Small intestine (tissue), 16 donors: Measurements from ENCODE around the gene KRT7. TPM values are rescaled to one million over a fixed set of nuclear protein-coding genes. Genes with fewer than 3 reads are reported as not detected.

Experiments used
- DNase-seq, 2 donors: peaks; one replicate each; pipeline versions ENCODE4 v3.0.0 to v3.0.0-alpha.2; 2013
- FAIRE-seq: peaks from 2 replicates; lab custom pipeline; 2012; peaks lifted over from hg19 to GRCh38; lab: Jason Lieb, UNC
- H3K27ac ChIP-seq, 3 donors: one replicate each; pipeline ENCODE4 v1.5.1; 2013; ENCODE audit warnings: low read length in 2 of 3, mild to moderate bottlenecking in 2 of 3, control low read depth in 1 of 3, inconsistent platforms in 1 of 3, low read depth in 1 of 3, moderate library complexity in 1 of 3
- H3K27me3 ChIP-seq, 3 donors: one replicate each; pipeline ENCODE4 v1.6.1; 2013; ENCODE audit warnings: low read length in 3 of 3, inconsistent platforms in 1 of 3; ENCODE audit not compliant: control insufficient read depth in 3 of 3, insufficient read depth in 3 of 3
- H3K36me3 ChIP-seq, 3 donors: one replicate each; pipeline ENCODE4 v1.6.1; 2013; ENCODE audit warnings: low read length in 3 of 3, inconsistent platforms in 1 of 3, low read depth in 1 of 3, mild to moderate bottlenecking in 1 of 3, moderate library complexity in 1 of 3; ENCODE audit not compliant: control insufficient read depth in 3 of 3, insufficient read depth in 2 of 3
- H3K4me1 ChIP-seq, 3 donors: one replicate each; pipeline ENCODE4 v1.6.1; 2013; ENCODE audit warnings: low read length in 2 of 3, inconsistent platforms in 1 of 3, low read depth in 1 of 3, mild to moderate bottlenecking in 1 of 3, moderate library complexity in 1 of 3; ENCODE audit not compliant: control insufficient read depth in 3 of 3, insufficient read depth in 2 of 3
- H3K4me3 ChIP-seq, 3 donors: one replicate each; pipeline ENCODE4 v1.5.1; 2013; ENCODE audit warnings: low read length in 3 of 3, control low read depth in 1 of 3, inconsistent platforms in 1 of 3, low read depth in 1 of 3, mild to moderate bottlenecking in 1 of 3, moderate library complexity in 1 of 3
- H3K9me3 ChIP-seq, 2 donors: one replicate each; pipeline ENCODE4 v1.6.1; 2013; ENCODE audit warnings: low read depth in 1 of 2, low read length in 1 of 2; ENCODE audit not compliant: control insufficient read depth in 2 of 2, insufficient read depth in 1 of 2
- WGBS, 3 donors: extraction: QIAGEN DNeasy Blood & Tissue Kit; methylation state at CpG; one replicate each; pipeline ENCODE4 v1.1.7; 2013; 5-methylcytosine and 5-hydroxymethylcytosine counted together
- long read RNA-seq, 10 donors: transcript quantifications; one replicate each; lab custom pipeline, GENCODE V29; 2026
- polyA plus RNA-seq, 4 donors: library from polyadenylated mRNA; stranded (reverse) in 3 of 4; unstranded in 1 of 4; fragments of 200-250 nt in 3 of 4; fragments of 120-200 nt in 1 of 4; gene quantifications; one replicate each; pipeline versions ENCODE4 v1.2.1 to v1.2.3, GENCODE V29; 2013
- donor health status: healthy with polysubstance abuse.
- donor health status: control.
- donor health status: control.
- donor health status: Bipolar disorder and iron deficiency.
- donor health status: healthy.

Gene KRT7
- polyA plus RNA-seq, result 10 to 100 TPM in 1 of 4 donors, 1 to 10 TPM in 3; 2.2 to 10.1 (median 3.2) TPM
- long read RNA-seq, donor 1, partial matches to known transcripts, result 0 of 2 reads
- long read RNA-seq, donor 1, other reads (novel, unspliced or antisense), result 0 of 2 reads
- long read RNA-seq, donor 2, result 0 reads
- long read RNA-seq, donor 3, result 0 reads
- long read RNA-seq, donor 4, result 0 reads
- long read RNA-seq, donor 5, result 0 reads
- long read RNA-seq, donor 6, partial matches to known transcripts, result 0 of 2 reads
- long read RNA-seq, donor 6, other reads (novel, unspliced or antisense), result 0 of 2 reads
- long read RNA-seq, donor 7, result 0 reads
- long read RNA-seq, donor 8, partial matches to known transcripts, result 0 of 1 reads
- long read RNA-seq, donor 8, other reads (novel, unspliced or antisense), result 0 of 1 reads
- long read RNA-seq, donor 9, result 0 reads
- long read RNA-seq, donor 10, partial matches to known transcripts, result 0 of 2 reads
- long read RNA-seq, donor 10, other reads (novel, unspliced or antisense), result 0 of 2 reads

DNA sequence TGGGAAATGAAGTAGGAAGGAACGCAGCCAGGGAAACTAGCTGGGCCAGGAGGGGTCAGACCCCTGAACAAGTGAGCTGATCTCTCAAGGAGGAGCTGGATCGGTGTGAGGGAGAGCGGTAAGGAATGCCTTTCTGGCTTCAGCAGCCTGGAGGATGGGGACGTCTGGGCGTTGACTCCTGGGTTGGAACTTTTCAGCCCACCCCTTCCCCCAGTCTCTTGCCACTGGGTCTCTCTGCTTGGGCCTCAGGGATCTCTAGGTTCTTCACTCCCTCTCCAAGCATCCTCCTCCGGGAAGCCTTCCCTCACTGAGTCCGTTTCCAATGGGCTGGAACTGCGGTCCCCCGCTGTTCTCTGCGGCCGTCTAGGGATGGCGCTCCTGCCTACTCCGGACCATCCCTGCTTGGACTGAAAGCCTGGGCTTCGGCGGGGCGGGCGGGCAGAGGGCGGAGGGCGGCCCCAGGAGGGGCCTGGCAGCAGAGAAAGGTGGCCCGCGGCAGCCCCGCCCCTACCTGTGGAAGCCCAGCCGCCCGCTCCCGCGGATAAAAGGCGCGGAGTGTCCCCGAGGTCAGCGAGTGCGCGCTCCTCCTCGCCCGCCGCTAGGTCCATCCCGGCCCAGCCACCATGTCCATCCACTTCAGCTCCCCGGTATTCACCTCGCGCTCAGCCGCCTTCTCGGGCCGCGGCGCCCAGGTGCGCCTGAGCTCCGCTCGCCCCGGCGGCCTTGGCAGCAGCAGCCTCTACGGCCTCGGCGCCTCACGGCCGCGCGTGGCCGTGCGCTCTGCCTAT, at the start of gene KRT7:
Gene KRT7, plus strand, starts transcription at position 570 of the 788 bp plus-strand sequence. Its CDS starts 54 bp downstream, at position 624.
- H3K27ac ChIP-seq, result no peak within 1 kb of the TSS
- DNase-seq (no peak), FAIRE-seq (no peak)
- peaks cover 0 to 22% (median 5%) of the 10 kb centered on the region in 3 donors for H3K27me3 ChIP-seq
- H3K4me3 ChIP-seq, result no peak within 1 kb of the TSS
- H3K4me1 ChIP-seq, result peaks cover 0 to 23% (median 0%) of the 10 kb centered on the region in 3 donors
- 7 to 18% (median 11%) methylated on average over 47 to 58 of the region's 58 CpGs for WGBS, 3 donors
- no peaks in the 10 kb centered on the region for H3K9me3 ChIP-seq
- no peaks in the 10 kb centered on the region for H3K36me3 ChIP-seq

DNA sequence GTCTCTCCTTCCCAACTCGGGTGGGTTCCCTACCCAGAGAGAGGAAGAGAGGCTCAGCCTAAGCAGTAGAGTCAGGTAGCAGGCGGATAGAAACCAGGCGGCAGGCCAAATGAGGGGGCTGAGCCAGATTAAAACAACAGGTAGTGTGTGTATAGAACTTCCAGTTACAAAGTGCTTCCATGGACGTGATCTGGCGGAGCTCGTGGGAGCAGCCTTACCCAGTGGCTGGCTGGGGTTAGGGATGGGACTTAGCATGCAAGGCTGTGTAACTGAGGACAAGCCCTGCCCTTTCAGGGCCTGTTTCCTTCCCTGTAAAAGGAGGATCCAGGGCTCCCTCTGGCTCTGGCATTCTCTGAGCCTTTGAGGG, 49.5 kb upstream of the KRT7 start:
- 16 to 73% (median 60%) methylated on average over 6 of the region's 6 CpGs for WGBS, 3 donors
- FAIRE-seq (no peak), DNase-seq (no peak)
- Histone ChIP-seq H3K36me3 (no peaks in the 10 kb centered on the region), H3K9me3 (no peaks in the 10 kb centered on the region), H3K27ac (no peak overlapping the region), H3K27me3 (no peaks in the 10 kb centered on the region), H3K4me3 (no peak overlapping the region), H3K4me1 (no peaks in the 10 kb centered on the region)

GRCh38 chr12:52183971-52184370, 49.1 kb upstream of the KRT7 start:
- WGBS, 3 donors, result 80 to 83% (median 82%) methylated on average over 7 to 8 of the region's 8 CpGs
- H3K27me3 ChIP-seq, result no peaks in the 10 kb centered on the region
- no peak for FAIRE-seq
- H3K9me3 ChIP-seq, result no peaks in the 10 kb centered on the region
- H3K27ac ChIP-seq, result no peak overlapping the region
- no peak for DNase-seq
- no peak overlapping the region for H3K4me3 ChIP-seq
- no peaks in the 10 kb centered on the region for H3K36me3 ChIP-seq
- H3K4me1 ChIP-seq, result no peaks in the 10 kb centered on the region

DNA sequence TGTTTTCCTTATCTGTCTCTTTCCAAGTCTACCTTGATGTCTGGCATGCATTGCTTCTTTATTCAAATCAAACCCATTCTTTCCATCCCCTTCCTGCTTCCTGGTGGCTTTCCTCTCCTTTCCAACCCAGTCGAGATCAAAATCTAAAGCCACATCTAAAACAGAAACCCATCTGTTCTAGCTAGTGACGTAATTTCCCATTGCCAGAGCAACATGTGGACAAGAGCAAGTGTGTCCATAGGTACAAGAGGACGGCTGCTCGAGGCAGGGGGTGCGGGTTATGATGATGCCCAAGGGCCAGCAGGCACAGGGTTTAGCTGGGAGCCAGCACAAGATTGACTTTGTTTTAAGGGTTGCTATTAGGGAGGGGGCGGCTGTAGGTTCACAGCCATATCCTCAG, 48.2 kb upstream of the KRT7 start:
- no peaks in the 10 kb centered on the region for H3K9me3 ChIP-seq
- no peaks in the 10 kb centered on the region for H3K27me3 ChIP-seq
- DNase-seq, result no peak
- H3K36me3 ChIP-seq, result no peaks in the 10 kb centered on the region
- H3K4me1 ChIP-seq, result peaks cover 0 to 7% (median 0%) of the 10 kb centered on the region in 3 donors
- H3K4me3 ChIP-seq, result no peak overlapping the region
- WGBS, 3 donors, result 66 to 75% (median 68%) methylated on average over 6 of the region's 6 CpGs
- FAIRE-seq, result no peak
- no peak overlapping the region for H3K27ac ChIP-seq

GRCh38 chr12:52185400-52185967, 47.6 kb upstream of the KRT7 start:
- H3K4me1 ChIP-seq, result peaks cover 0 to 7% (median 0%) of the 10 kb centered on the region in 3 donors
- DNase-seq, result no peak
- H3K27me3 ChIP-seq, result no peaks in the 10 kb centered on the region
- WGBS, 3 donors, result 74 to 82% (median 79%) methylated on average over 16 of the region's 16 CpGs
- no peak overlapping the region for H3K4me3 ChIP-seq
- no peak for FAIRE-seq
- H3K36me3 ChIP-seq, result no peaks in the 10 kb centered on the region
- H3K27ac ChIP-seq, result no peak overlapping the region
- H3K9me3 ChIP-seq, result no peaks in the 10 kb centered on the region

DNA sequence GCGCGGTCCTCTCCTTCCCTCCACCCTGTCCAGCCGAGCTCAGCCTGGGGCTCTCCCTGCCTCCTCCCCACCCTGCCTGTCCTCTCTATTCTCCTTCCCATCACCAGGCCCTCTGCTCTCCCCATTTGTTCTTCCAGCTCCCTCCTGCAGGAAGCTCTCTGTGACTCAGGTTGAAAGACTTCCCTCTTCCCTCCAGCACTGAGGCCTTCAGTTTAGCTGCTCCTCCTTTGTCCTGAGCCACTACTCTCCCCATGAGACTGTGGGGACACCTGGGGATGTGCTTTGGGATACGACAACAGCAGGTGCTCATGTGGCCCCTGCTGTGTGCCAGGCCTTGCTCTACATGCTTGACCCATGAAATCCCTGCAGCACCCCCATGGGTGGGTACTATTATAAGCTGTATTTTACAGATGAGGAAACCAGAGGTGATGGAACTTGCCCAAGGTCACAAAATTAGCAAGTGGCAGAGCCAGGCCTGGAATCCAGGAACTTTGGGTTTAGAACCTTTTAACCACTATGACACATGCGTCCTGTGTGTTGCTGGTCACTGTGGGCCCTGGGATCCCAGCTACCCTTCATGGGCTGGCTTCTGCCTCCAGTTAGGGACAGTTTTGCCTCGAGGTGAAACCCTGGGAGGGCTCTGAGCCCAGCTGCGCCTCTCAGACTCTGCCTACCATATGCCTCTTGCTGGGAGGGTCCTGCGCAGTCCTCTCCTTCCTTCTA, 46.8 kb upstream of the KRT7 start:
- DNase-seq, result no peak
- no peak overlapping the region for H3K27ac ChIP-seq
- peaks cover 0 to 9% (median 0%) of the 10 kb centered on the region in 3 donors for H3K4me1 ChIP-seq
- H3K36me3 ChIP-seq, result no peaks in the 10 kb centered on the region
- no peaks in the 10 kb centered on the region for H3K9me3 ChIP-seq
- FAIRE-seq, result no peak
- H3K27me3 ChIP-seq, result no peaks in the 10 kb centered on the region
- whole genome bisulfite sequencing, 3 donors, result 77 to 88% (median 87%) methylated on average over 7 to 8 of the region's 8 CpGs
- no peak overlapping the region for H3K4me3 ChIP-seq

- DNase-seq, result no peak
- Histone ChIP-seq H3K36me3 (no peaks in the 10 kb centered on the region), H3K4me3 (no peak overlapping the region), H3K4me1 (peaks cover 0 to 17% (median 0%) of the 10 kb centered on the region in 3 donors), H3K27ac (no peak overlapping the region), H3K9me3 (no peaks in the 10 kb centered on the region), H3K27me3 (no peaks in the 10 kb centered on the region)
- no peak for FAIRE-seq
- 88 to 91% (median 89%) methylated on average over 10 to 11 of the region's 11 CpGs for WGBS, 3 donors
Measured at GRCh38 chr12:52187206-52187605, 45.8 kb upstream of the KRT7 start.

DNA sequence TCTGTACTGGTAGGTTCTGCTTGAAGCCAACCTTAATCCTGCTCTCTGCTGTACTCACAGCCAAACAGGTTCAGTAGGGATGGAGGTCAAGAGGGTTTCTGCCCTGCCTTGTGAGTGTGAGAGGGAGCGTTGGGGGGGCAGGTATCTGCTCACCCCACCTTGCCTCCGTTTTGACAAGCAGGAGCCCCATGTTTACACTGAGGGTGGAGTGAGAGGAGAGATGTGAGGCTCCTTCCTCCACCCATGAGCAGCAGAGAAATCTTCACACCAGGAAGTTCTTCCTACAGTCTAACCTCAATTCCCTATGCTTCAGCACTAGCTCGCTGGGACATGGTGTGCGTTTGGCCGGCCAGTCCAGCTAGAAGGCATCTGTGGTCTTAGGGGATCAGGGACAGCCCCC, 45.4 kb upstream of the KRT7 start:
- H3K4me3 ChIP-seq, result no peak overlapping the region
- H3K27me3 ChIP-seq, result no peaks in the 10 kb centered on the region
- DNase-seq, result no peak
- no peak for FAIRE-seq
- H3K36me3 ChIP-seq, result no peaks in the 10 kb centered on the region
- H3K9me3 ChIP-seq, result no peaks in the 10 kb centered on the region
- H3K27ac ChIP-seq, result no peak overlapping the region
- 81 to 82% (median 81%) methylated on average over 5 of the region's 5 CpGs for WGBS, 3 donors
- H3K4me1 ChIP-seq, result peaks cover 0 to 17% (median 0%) of the 10 kb centered on the region in 3 donors
